Neuronal stem cell (in vitro differentiated cells): ENCODE data around the gene FBXL22.

Source experiments
- DNase-seq: peaks from one replicate; pipeline ENCODE4 v3.0.0-alpha.2; 2013; ENCODE audit warnings: low spot score
- H2AFZ ChIP-seq: one replicate; pipeline ENCODE4 v1.6.1; 2013; ENCODE audit warnings: mild to moderate bottlenecking, low read length, inconsistent platforms
- H2AK5ac ChIP-seq: 2 replicates; pipeline ENCODE4 v1.6.1; 2013; ENCODE audit warnings: low read depth, mild to moderate bottlenecking, inconsistent platforms, low read length, moderate library complexity, mixed read lengths
- H2BK120ac ChIP-seq: 2 replicates; pipeline ENCODE4 v1.6.1; 2013; ENCODE audit warnings: low read depth, mild to moderate bottlenecking, inconsistent platforms, low read length, moderate library complexity, mixed read lengths
- H2BK12ac ChIP-seq: one replicate; pipeline ENCODE4 v1.6.1; 2013; ENCODE audit warnings: low read length, inconsistent platforms
- H2BK15ac ChIP-seq: 2 replicates; pipeline ENCODE4 v1.6.1; 2013; ENCODE audit warnings: mild to moderate bottlenecking, low read length, inconsistent platforms, mixed read lengths
- H2BK5ac ChIP-seq: one replicate; pipeline ENCODE4 v1.6.1; 2013; ENCODE audit warnings: inconsistent platforms, mild to moderate bottlenecking, low read length, moderate library complexity
- H3K14ac ChIP-seq: one replicate; pipeline ENCODE4 v1.6.1; 2013; ENCODE audit warnings: low read length, inconsistent platforms
- H3K18ac ChIP-seq: 2 replicates; pipeline ENCODE4 v1.6.1; 2013; ENCODE audit warnings: low read length, inconsistent platforms
- H3K23ac ChIP-seq: 2 replicates; pipeline ENCODE4 v1.6.1; 2013; ENCODE audit warnings: low read depth, mild to moderate bottlenecking, mixed read lengths, low read length, inconsistent platforms; ENCODE audit not compliant: poor library complexity
- H3K27ac ChIP-seq: replicated peaks from 3 replicates; pipeline ENCODE4 v1.5.1; 2013; ENCODE audit warnings: low read length, inconsistent platforms
- H3K27me3 ChIP-seq, 3 experiments: 2 replicates each; pipeline ENCODE4 v1.6.1; 2013; ENCODE audit warnings: low read length in 3 of 3, mild to moderate bottlenecking in 2 of 3, inconsistent platforms in 1 of 3, low read depth in 1 of 3, mixed read lengths in 1 of 3, moderate library complexity in 1 of 3; ENCODE audit not compliant: control insufficient read depth in 3 of 3, insufficient read depth in 3 of 3
- H3K36me3 ChIP-seq, 2 donors: replicated peaks in 1 of 2; 2 replicates each; pipeline ENCODE4 v1.6.1; 2013; ENCODE audit warnings: low read length in 2 of 2; ENCODE audit not compliant: control insufficient read depth in 2 of 2, insufficient read depth in 2 of 2
- H3K4ac ChIP-seq: 2 replicates; pipeline ENCODE4 v1.6.1; 2013; ENCODE audit warnings: inconsistent platforms, mild to moderate bottlenecking, low read length, moderate library complexity
- H3K4me1 ChIP-seq, 2 donors: 1 replicate in 1 of 2; 2 replicates in 1 of 2; pipeline ENCODE4 v1.6.1; 2013; ENCODE audit warnings: low read length in 2 of 2, low read depth in 1 of 2; ENCODE audit not compliant: control insufficient read depth in 2 of 2, insufficient read depth in 1 of 2
- H3K4me2 ChIP-seq: one replicate; pipeline ENCODE4 v1.6.1; 2013; ENCODE audit warnings: mild to moderate bottlenecking, low read length, inconsistent platforms; ENCODE audit not compliant: insufficient read depth, poor library complexity, severe bottlenecking
- H3K4me3 ChIP-seq, 2 donors: 2 replicates each; pipeline ENCODE4 v1.5.1; 2013; ENCODE audit warnings: low read length in 2 of 2, mild to moderate bottlenecking in 2 of 2, inconsistent platforms in 1 of 2, moderate library complexity in 1 of 2
- H3K79me1 ChIP-seq: one replicate; pipeline ENCODE4 v1.6.1; 2013; ENCODE audit warnings: low read depth, mild to moderate bottlenecking, inconsistent platforms, low read length, moderate library complexity
- H3K9ac ChIP-seq: one replicate; pipeline ENCODE4 v1.6.1; 2013; ENCODE audit warnings: mild to moderate bottlenecking, low read depth, low read length, inconsistent platforms; ENCODE audit not compliant: poor library complexity
- H3K9me3 ChIP-seq, 2 donors: replicated peaks in 1 of 2; 2 replicates each; pipeline versions ENCODE3 to v1.6.1; 2013; ENCODE audit warnings: low read length in 2 of 2, mild to moderate bottlenecking in 2 of 2, inconsistent platforms in 1 of 2, low read depth in 1 of 2, mixed read lengths in 1 of 2, moderate library complexity in 1 of 2; ENCODE audit not compliant: control insufficient read depth in 2 of 2, insufficient read depth in 1 of 2
- H4K8ac ChIP-seq: one replicate; pipeline ENCODE4 v1.6.1; 2013; ENCODE audit warnings: low read depth, mild to moderate bottlenecking, inconsistent platforms, low read length, moderate library complexity
- H4K91ac ChIP-seq: one replicate; pipeline ENCODE4 v1.6.1; 2013; ENCODE audit warnings: low read length, low read depth, mild to moderate bottlenecking, inconsistent platforms; ENCODE audit not compliant: poor library complexity
- WGBS, 2 donors: extraction: QIAGEN DNeasy Blood & Tissue Kit; methylation state at CpG; one replicate each; pipeline ENCODE4 v1.1.7; 2013; ENCODE audit warnings: missing lambda C conversion rate in 2 of 2, mixed read lengths in 1 of 2; ENCODE audit not compliant: insufficient read length in 2 of 2, insufficient replicate concordance in 1 of 2; ENCODE audit errors: extremely low coverage in 2 of 2; 5-methylcytosine and 5-hydroxymethylcytosine counted together

Gene FBXL22

DNA sequence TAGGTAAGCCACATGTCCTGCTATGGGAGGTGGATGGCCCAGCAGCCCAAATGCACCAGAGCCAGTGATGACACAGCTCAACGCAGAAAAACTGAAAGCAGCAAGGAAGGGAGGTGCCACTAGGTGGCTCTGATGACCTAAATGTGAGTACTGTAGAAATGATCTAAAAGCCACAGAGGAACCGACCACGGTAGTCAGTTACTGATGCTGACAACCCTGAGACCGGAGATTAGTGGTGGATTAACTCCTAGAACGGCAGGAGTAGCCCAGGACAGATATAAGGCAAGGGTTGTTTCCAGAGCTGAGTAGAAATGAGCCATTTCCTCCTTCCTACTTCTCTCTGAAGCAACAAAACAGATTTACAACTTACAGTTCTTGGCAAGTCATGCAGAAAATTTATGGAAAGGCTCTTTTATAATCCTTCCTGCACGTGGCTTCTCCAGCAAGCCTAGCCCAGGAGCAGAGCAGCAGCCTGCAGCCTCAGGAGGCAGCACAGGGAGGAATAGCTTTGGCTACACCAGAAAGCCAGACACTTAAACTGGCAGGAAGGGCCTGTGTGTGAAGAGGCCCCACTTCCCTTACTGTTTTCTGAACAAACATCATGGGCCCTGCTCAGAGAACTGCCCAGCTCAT, 13.1 kb downstream of the FBXL22 start:
- H2AK5ac ChIP-seq, result no peak overlapping the region
- H3K4ac ChIP-seq, result no peak overlapping the region
- H2BK15ac ChIP-seq, result no peak overlapping the region
- H3K9me3 ChIP-seq, result no peaks in the 10 kb centered on the region
- H2AFZ ChIP-seq, result peak overlapping the region; percentile 64
- no peak overlapping the region for H4K91ac ChIP-seq
- no peaks in the 10 kb centered on the region for H3K27me3 ChIP-seq
- no peaks in the 10 kb centered on the region for H3K79me1 ChIP-seq
- DNase-seq, result peak; percentile 68
- H2BK5ac ChIP-seq, result no peak overlapping the region
- H2BK12ac ChIP-seq, result no peak overlapping the region
- no CpG with 5 or more reads among the region's 6 CpGs for WGBS, 2 donors
- H3K18ac ChIP-seq, result no peak overlapping the region
- peak overlapping the region in 1 of 2 donors; percentile 2 for H3K4me3 ChIP-seq
- H3K23ac ChIP-seq, result no peak overlapping the region
- no peak overlapping the region for H4K8ac ChIP-seq
- no peak overlapping the region for H3K9ac ChIP-seq
- peak overlapping the region; percentile 23 for H3K4me2 ChIP-seq
- H3K36me3 ChIP-seq, result peaks cover 14 to 73% of the 10 kb centered on the region in 2 donors
- peaks cover 12 to 20% of the 10 kb centered on the region in 2 donors for H3K4me1 ChIP-seq
- H2BK120ac ChIP-seq, result no peak overlapping the region
- H3K14ac ChIP-seq, result no peak overlapping the region
- H3K27ac ChIP-seq, result peak overlapping the region; percentile 15

GRCh38 chr15:63611177-63611576, 14.0 kb downstream of the FBXL22 start:
- Histone ChIP-seq H3K27ac (no peak overlapping the region), H3K4me1 (peaks cover 14 to 20% of the 10 kb centered on the region in 2 donors), H3K4ac (no peak overlapping the region), H4K8ac (no peak overlapping the region), H3K27me3 (no peaks in the 10 kb centered on the region), H2BK15ac (no peak overlapping the region), H3K18ac (no peak overlapping the region), H2AFZ (no peak overlapping the region), H3K9me3 (no peaks in the 10 kb centered on the region), H3K79me1 (no peaks in the 10 kb centered on the region), H3K14ac (no peak overlapping the region), H3K36me3 (peaks cover 14 to 76% of the 10 kb centered on the region in 2 donors), H4K91ac (no peak overlapping the region), H2BK120ac (no peak overlapping the region), H2AK5ac (no peak overlapping the region), H3K4me2 (no peak overlapping the region), H3K9ac (no peak overlapping the region), H2BK12ac (no peak overlapping the region), H3K23ac (no peak overlapping the region), H2BK5ac (no peak overlapping the region), H3K4me3 (no peak overlapping the region)
- DNase-seq, result no peak
- WGBS, 2 donors, result no CpG with 5 or more reads among the region's 3 CpGs

GRCh38 chr15:63612300-63612699, 15.1 kb downstream of the FBXL22 start:
- H3K36me3 ChIP-seq, result peaks cover 14 to 75% of the 10 kb centered on the region in 2 donors
- no CpG with 5 or more reads among the region's 15 CpGs for WGBS, 2 donors
- DNase-seq, result no peak

GRCh38 chr15:63615935-63616334, 18.7 kb downstream of the FBXL22 start:
- no peak for DNase-seq
- WGBS, 2 donors, result no CpG with 5 or more reads among the region's 3 CpGs

More at GRCh38 chr15:63612300-63612699, 15.1 kb downstream of the FBXL22 start:
- Histone ChIP-seq H2BK120ac (peak overlapping the region; percentile 24), H3K4me2 (no peak overlapping the region), H2BK12ac (no peak overlapping the region), H4K91ac (no peak overlapping the region), H3K27ac (no peak overlapping the region), H2BK15ac (no peak overlapping the region), H3K18ac (no peak overlapping the region), H3K14ac (no peak overlapping the region), H3K27me3 (no peaks in the 10 kb centered on the region), H2AFZ (no peak overlapping the region), H3K79me1 (no peaks in the 10 kb centered on the region), H4K8ac (peak overlapping the region; percentile 31), H3K4me3 (no peak overlapping the region), H2BK5ac (no peak overlapping the region), H3K9me3 (no peaks in the 10 kb centered on the region), H3K23ac (no peak overlapping the region), H3K9ac (no peak overlapping the region), H3K4ac (no peak overlapping the region), H3K4me1 (peaks cover 16 to 20% of the 10 kb centered on the region in 2 donors), H2AK5ac (no peak overlapping the region)

More at GRCh38 chr15:63615935-63616334, 18.7 kb downstream of the FBXL22 start:
- no peaks in the 10 kb centered on the region for H3K79me1 ChIP-seq
- H4K91ac ChIP-seq, result no peak overlapping the region
- H2AK5ac ChIP-seq, result no peak overlapping the region
- no peak overlapping the region for H2BK120ac ChIP-seq
- no peak overlapping the region for H2AFZ ChIP-seq
- no peak overlapping the region for H2BK12ac ChIP-seq
- no peaks in the 10 kb centered on the region for H3K27me3 ChIP-seq
- H4K8ac ChIP-seq, result no peak overlapping the region
- H3K9me3 ChIP-seq, result no peaks in the 10 kb centered on the region
- H3K27ac ChIP-seq, result no peak overlapping the region
- H3K36me3 ChIP-seq, result peaks cover 5 to 50% of the 10 kb centered on the region in 2 donors
- H3K4me2 ChIP-seq, result no peak overlapping the region
- H3K4me1 ChIP-seq, result peaks cover 8 to 9% of the 10 kb centered on the region in 2 donors
- no peak overlapping the region for H3K23ac ChIP-seq
- no peak overlapping the region for H3K18ac ChIP-seq
- H3K4me3 ChIP-seq, result no peak overlapping the region
- no peak overlapping the region for H3K14ac ChIP-seq
- H2BK15ac ChIP-seq, result no peak overlapping the region
- H3K4ac ChIP-seq, result no peak overlapping the region
- H3K9ac ChIP-seq, result no peak overlapping the region
- H2BK5ac ChIP-seq, result no peak overlapping the region
